ENCODE results near the gene LRPPRC. TPM values are rescaled to one million over a fixed set of nuclear protein-coding genes. Genes with fewer than 3 reads are reported as not detected.
"Not testable (repeated sequence)": the region's sequence is repeated elsewhere in the genome, so short reads cannot be mapped to it uniquely, and the experiment has no call there.

LRPPRC gene
- total RNA-seq: 10 to 100 TPM; 45.9 to 53.1 TPM
- long read RNA-seq, donor 1, full-length matches to known transcripts: 7 of 12 reads
- long read RNA-seq, donor 1, partial matches to known transcripts: 4 of 12 reads
- long read RNA-seq, donor 1, other reads (novel, unspliced or antisense): 1 of 12 reads
- long read RNA-seq, donor 2, partial matches to known transcripts: 6 of 7 reads
- long read RNA-seq, donor 2, other reads (novel, unspliced or antisense): 0 of 7 reads

GRCh38 chr2:43995733-43996533 is at the start of gene LRPPRC:
TSS of gene LRPPRC (minus strand) at chr2:43995989. CDS start at chr2:43995947, 42 bp downstream.
- DNase-seq (ENCODE audit: low spot score): peak; percentile 97
- intact Hi-C loops (cut with DNase I): no loop called here

GRCh38 chr2:44045061-44045460 is 49.3 kb upstream of the LRPPRC start:
- DNase-seq (ENCODE audit: low spot score): no peak
- intact Hi-C loops (cut with DNase I): no loop called here

- intact Hi-C loops (cut with DNase I): loop anchor here in 1 of 2 donors (5.0 kb wide), 1 partner anchor 913 kb away; no protein-coding TSS in a partner anchor
- DNase-seq (ENCODE audit: low spot score): peak; percentile 94
Measured at GRCh38 chr2:44044281-44044720, 48.5 kb upstream of the LRPPRC start.

GRCh38 chr2:44040365-44040764 is 44.6 kb upstream of the LRPPRC start:
- intact Hi-C loops (cut with DNase I): loop anchor here in 1 of 2 donors (5.0 kb wide), 1 partner anchor 917 kb away; no protein-coding TSS in a partner anchor

GRCh38 chr2:44038277-44038676 is 42.5 kb upstream of the LRPPRC start:
- DNase-seq (ENCODE audit: low spot score): no peak
- intact Hi-C loops (cut with DNase I): no loop called here

More at GRCh38 chr2:44040365-44040764, 44.6 kb upstream of the LRPPRC start:
- no peak for DNase-seq (ENCODE audit: low spot score)

- DNase-seq (ENCODE audit: low spot score): no peak
- intact Hi-C loops (cut with DNase I): no loop called here
Measured at GRCh38 chr2:44037221-44037620, 41.4 kb upstream of the LRPPRC start.

GRCh38 chr2:44033947-44034346 is 38.2 kb upstream of the LRPPRC start:
- no peak for DNase-seq (ENCODE audit: low spot score)
- intact Hi-C loops (cut with DNase I): no loop called here

GRCh38 chr2:44027076-44027475 is 31.3 kb upstream of the LRPPRC start:
- intact Hi-C loops (cut with DNase I); DNase-seq (ENCODE audit: low spot score): not testable (repeated sequence)

GRCh38 chr2:44016282-44016681 is 20.5 kb upstream of the LRPPRC start:
- DNase-seq (ENCODE audit: low spot score): no peak
- intact Hi-C loops (cut with DNase I): no loop called here

GRCh38 chr2:44015239-44015638 is 19.4 kb upstream of the LRPPRC start:
- DNase-seq (ENCODE audit: low spot score): no peak
- intact Hi-C loops (cut with DNase I): no loop called here

GRCh38 chr2:44013205-44013604 is 17.4 kb upstream of the LRPPRC start:
- intact Hi-C loops (cut with DNase I): not testable (repeated sequence)

GRCh38 chr2:44010266-44010665 is 14.5 kb upstream of the LRPPRC start:
- DNase-seq (ENCODE audit: low spot score): no peak
- intact Hi-C loops (cut with DNase I): no loop called here

More at GRCh38 chr2:44013205-44013604, 17.4 kb upstream of the LRPPRC start:
- DNase-seq (ENCODE audit: low spot score): not testable (repeated sequence)

- intact Hi-C loops (cut with DNase I): no loop called here
- no peak for DNase-seq (ENCODE audit: low spot score)
Measured at GRCh38 chr2:44009136-44009735, 13.4 kb upstream of the LRPPRC start.

- DNase-seq (ENCODE audit: low spot score): no peak
- intact Hi-C loops (cut with DNase I): no loop called here
Measured at GRCh38 chr2:44005846-44006245, 10.1 kb upstream of the LRPPRC start.

GRCh38 chr2:44004735-44005602 is 9.2 kb upstream of the LRPPRC start:
- DNase-seq (ENCODE audit: low spot score): no peak
- intact Hi-C loops (cut with DNase I): no loop called here

GRCh38 chr2:44001716-44002115 is 5.9 kb upstream of the LRPPRC start:
- intact Hi-C loops (cut with DNase I): no loop called here
- no peak for DNase-seq (ENCODE audit: low spot score)

GRCh38 chr2:43998263-43998662 is 2.5 kb upstream of the LRPPRC start:
- intact Hi-C loops (cut with DNase I): no loop called here

GRCh38 chr2:43993437-43993836 is 2.4 kb downstream of the LRPPRC start:
- DNase-seq (ENCODE audit: low spot score): no peak
- intact Hi-C loops (cut with DNase I): no loop called here

More at GRCh38 chr2:43998263-43998662, 2.5 kb upstream of the LRPPRC start:
- no peak for DNase-seq (ENCODE audit: low spot score)

- intact Hi-C loops (cut with DNase I): no loop called here
- DNase-seq (ENCODE audit: low spot score): no peak
Measured at GRCh38 chr2:43989545-43989944, 6.2 kb downstream of the LRPPRC start.

All from posterior vena cava (tissue), 2 donors.